ENCODE data around the gene HSD17B2. TPM values are rescaled to one million over a fixed set of nuclear protein-coding genes. Genes with fewer than 3 reads are reported as not detected.
"Not testable (repeated sequence)": the region's sequence is repeated elsewhere in the genome, so short reads cannot be mapped to it uniquely, and the experiment has no call there.

Gene HSD17B2
- polyA plus RNA-seq, 1 experiment, result 14.1 TPM

DNA sequence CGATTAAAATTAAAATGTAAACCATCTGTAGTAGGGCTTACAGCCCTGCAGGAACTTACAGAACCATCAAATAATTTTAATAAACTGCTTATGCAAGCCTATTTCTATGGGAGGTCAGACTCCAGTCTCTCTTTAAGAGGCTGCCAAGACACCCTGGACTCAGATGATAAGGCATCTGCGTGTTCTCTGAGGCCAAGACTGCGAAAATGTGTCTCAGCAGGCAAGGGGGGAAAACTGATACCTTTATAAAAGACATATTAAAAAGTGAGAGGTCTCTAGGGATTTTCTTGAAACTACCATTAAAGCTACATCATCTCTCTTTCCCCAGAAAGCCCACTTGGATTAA is 102.7 kb downstream of the HSD17B2 start:
- Histone ChIP-seq H3K27me3 (ENCODE audit: control insufficient read depth, insufficient read depth, low read length) (no peaks in the 10 kb centered on the region), H3K27ac (ENCODE audit: low read depth, low read length) (no peak overlapping the region), H3K4me3 (ENCODE audit: low read depth, low read length) (no peak overlapping the region), H3K9me3 (ENCODE audit: control insufficient read depth, insufficient read depth, low read length) (no peaks in the 10 kb centered on the region)
- ChIA-PET CTCF (no interaction called here), POLR2A (no interaction called here)
- no peak for TF ChIP-seq CTCF (IDR thresholded peaks at IDR 0.05; ENCODE audit: low read depth, low read length)
- DNase-seq (ENCODE audit: low read depth, low spot score), result no peak

DNA sequence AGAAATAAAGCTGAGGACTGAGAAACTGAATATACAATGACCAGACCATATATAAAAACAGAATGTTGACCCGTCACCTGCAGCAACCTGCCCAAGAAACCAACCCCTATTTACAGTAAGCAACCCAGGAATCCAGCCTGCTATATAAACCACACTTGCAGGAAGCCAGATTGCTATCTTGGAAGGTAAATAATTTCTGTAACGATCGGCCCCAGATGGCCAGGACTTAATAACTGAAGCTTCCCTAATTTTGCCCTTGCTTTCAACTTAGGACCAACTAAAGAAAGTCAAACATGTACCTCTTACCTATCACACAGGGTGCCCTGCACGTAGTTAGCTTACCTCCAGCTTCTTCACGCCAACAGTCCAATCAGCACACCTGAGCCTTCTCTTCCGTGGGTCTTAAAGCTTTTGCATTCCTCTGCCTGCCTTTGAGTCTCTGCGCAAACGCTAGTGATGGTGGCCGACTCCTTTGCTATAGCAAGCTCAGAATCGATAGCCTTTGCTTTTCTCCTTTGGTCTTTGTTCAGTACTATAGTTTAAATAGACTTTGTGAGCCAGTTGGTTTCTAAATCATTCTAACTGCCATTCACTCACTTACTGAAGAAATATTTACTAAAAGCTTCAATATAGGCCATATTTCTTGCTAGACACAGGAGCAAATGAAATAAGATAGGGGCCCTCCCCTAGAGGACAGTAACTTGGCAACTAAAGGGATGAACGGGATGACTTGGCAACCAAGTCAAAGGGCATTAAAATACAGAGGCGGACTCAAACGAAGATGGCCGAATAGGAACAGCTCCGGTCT is 103.6 kb downstream of the HSD17B2 start:
- no peak for DNase-seq (ENCODE audit: low read depth, low spot score)
- CTCF ChIA-PET, result no interaction called here
- POLR2A ChIA-PET, result no interaction called here
- no peak for TF ChIP-seq CTCF (IDR thresholded peaks at IDR 0.05; ENCODE audit: low read depth, low read length)
- Histone ChIP-seq H3K27me3 (ENCODE audit: control insufficient read depth, insufficient read depth, low read length) (no peaks in the 10 kb centered on the region), H3K27ac (ENCODE audit: low read depth, low read length) (no peak overlapping the region), H3K9me3 (ENCODE audit: control insufficient read depth, insufficient read depth, low read length) (no peaks in the 10 kb centered on the region), H3K4me3 (ENCODE audit: low read depth, low read length) (no peak overlapping the region)

DNA sequence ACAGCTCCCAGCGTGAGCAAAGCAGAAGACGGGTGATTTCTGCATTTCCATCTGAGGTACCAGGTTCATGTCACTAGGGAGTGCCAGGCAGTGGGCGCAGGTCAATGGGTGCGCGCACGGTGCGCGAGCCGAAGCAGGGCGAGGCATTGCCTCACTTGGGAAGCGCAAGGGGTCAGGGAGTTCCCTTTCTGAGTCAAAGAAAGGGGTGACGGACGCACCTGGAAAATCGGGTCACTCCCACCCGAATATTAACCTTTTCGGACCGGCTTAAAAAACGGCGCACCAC is 104.2 kb downstream of the HSD17B2 start:
- DNase-seq (ENCODE audit: low read depth, low spot score); POLR2A ChIA-PET; H3K27me3 ChIP-seq (ENCODE audit: control insufficient read depth, insufficient read depth, low read length); CTCF ChIA-PET; H3K4me3 ChIP-seq (ENCODE audit: low read depth, low read length); H3K9me3 ChIP-seq (ENCODE audit: control insufficient read depth, insufficient read depth, low read length); H3K27ac ChIP-seq (ENCODE audit: low read depth, low read length): not testable (repeated sequence)

- CTCF ChIA-PET, result no interaction called here
- no peak overlapping the region for H3K27ac ChIP-seq (ENCODE audit: low read depth, low read length)
- no peaks in the 10 kb centered on the region for H3K9me3 ChIP-seq (ENCODE audit: control insufficient read depth, insufficient read depth, low read length)
- POLR2A ChIA-PET, result no interaction called here
- no peak overlapping the region for H3K4me3 ChIP-seq (ENCODE audit: low read depth, low read length)
- no peak for DNase-seq (ENCODE audit: low read depth, low spot score)
- no peaks in the 10 kb centered on the region for H3K27me3 ChIP-seq (ENCODE audit: control insufficient read depth, insufficient read depth, low read length)
- no peak for TF ChIP-seq CTCF (IDR thresholded peaks at IDR 0.05; ENCODE audit: low read depth, low read length)
These were observed 111.5 kb downstream of the HSD17B2 start for GRCh38 chr16:82146556-82146955.

DNA sequence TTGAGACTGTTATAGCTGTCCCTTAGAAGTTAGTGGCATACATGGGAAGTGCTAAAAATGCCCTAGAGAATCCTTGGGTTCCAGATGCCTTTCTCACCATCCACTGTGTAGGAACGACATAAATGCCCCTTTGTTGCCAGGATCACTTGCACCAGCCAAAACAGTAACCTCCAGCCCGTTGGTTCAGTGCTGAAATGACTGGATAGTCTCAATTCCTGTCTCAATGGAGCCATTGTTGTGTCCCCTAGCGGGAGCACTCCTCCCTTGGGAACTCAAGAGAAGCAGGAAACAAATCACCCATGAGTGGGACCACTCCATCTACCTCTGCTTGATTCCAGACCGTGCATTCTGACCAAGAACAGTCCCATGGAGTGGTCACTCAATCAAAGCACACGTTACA is 111.9 kb downstream of the HSD17B2 start:
- POLR2A ChIA-PET, result no interaction called here
- no peak for DNase-seq (ENCODE audit: low read depth, low spot score)
- no peak for TF ChIP-seq CTCF (IDR thresholded peaks at IDR 0.05; ENCODE audit: low read depth, low read length)
- CTCF ChIA-PET, result no interaction called here
- Histone ChIP-seq H3K4me3 (ENCODE audit: low read depth, low read length) (no peak overlapping the region), H3K27me3 (ENCODE audit: control insufficient read depth, insufficient read depth, low read length) (no peaks in the 10 kb centered on the region), H3K9me3 (ENCODE audit: control insufficient read depth, insufficient read depth, low read length) (no peaks in the 10 kb centered on the region), H3K27ac (ENCODE audit: low read depth, low read length) (no peak overlapping the region)

- Histone ChIP-seq H3K9me3 (ENCODE audit: control insufficient read depth, insufficient read depth, low read length) (no peaks in the 10 kb centered on the region), H3K27ac (ENCODE audit: low read depth, low read length) (no peak overlapping the region), H3K4me3 (ENCODE audit: low read depth, low read length) (no peak overlapping the region), H3K27me3 (ENCODE audit: control insufficient read depth, insufficient read depth, low read length) (no peaks in the 10 kb centered on the region)
- no peak for DNase-seq (ENCODE audit: low read depth, low spot score)
- TF ChIP-seq CTCF (IDR thresholded peaks at IDR 0.05; ENCODE audit: low read depth, low read length), result no peak
- POLR2A ChIA-PET, result no interaction called here
- CTCF ChIA-PET, result no interaction called here
These were observed 112.5 kb downstream of the HSD17B2 start for GRCh38 chr16:82147546-82147945.

Measured in AG04450 (cell line).